Measurements from ENCODE around the gene HNRNPDL. TPM values are rescaled to one million over a fixed set of nuclear protein-coding genes. Genes with fewer than 3 reads are reported as not detected.

HNRNPDL gene
- total and polyA plus RNA-seq, 7 donors, result 145 to 488 (median 362) TPM

- Histone ChIP-seq H3K4me3 (no peak overlapping the region), H3K36me3 (ENCODE audit: insufficient read depth in 1 of 2, low read depth in 1 of 2) (peaks cover 10 to 69% of the 10 kb centered on the region in 2 donors), H3K9me3 (no peaks in the 10 kb centered on the region), H3K4me1 (no peaks in the 10 kb centered on the region), H3K27ac (no peak overlapping the region), H3K27me3 (ENCODE audit: insufficient read depth in 3 of 3, low read length in 2 of 3) (no peaks in the 10 kb centered on the region)
- ATAC-seq (no peak), DNase-seq (no peak)
- TF ChIP-seq, protein P1, sequence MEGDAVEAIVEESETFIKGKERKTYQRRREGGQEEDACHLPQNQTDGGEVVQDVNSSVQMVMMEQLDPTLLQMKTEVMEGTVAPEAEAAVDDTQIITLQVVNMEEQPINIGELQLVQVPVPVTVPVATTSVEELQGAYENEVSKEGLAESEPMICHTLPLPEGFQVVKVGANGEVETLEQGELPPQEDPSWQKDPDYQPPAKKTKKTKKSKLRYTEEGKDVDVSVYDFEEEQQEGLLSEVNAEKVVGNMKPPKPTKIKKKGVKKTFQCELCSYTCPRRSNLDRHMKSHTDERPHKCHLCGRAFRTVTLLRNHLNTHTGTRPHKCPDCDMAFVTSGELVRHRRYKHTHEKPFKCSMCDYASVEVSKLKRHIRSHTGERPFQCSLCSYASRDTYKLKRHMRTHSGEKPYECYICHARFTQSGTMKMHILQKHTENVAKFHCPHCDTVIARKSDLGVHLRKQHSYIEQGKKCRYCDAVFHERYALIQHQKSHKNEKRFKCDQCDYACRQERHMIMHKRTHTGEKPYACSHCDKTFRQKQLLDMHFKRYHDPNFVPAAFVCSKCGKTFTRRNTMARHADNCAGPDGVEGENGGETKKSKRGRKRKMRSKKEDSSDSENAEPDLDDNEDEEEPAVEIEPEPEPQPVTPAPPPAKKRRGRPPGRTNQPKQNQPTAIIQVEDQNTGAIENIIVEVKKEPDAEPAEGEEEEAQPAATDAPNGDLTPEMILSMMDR (IDR thresholded peaks at IDR 0.05), result no peak
- 64 to 77% (median 65%) methylated on average over 13 of the region's 13 CpGs for WGBS, 3 donors
- intact Hi-C loops (cut with DNase I), result no loop called here
Measured at GRCh38 chr4:82450966-82451755, 20.9 kb upstream of the HNRNPDL start.

- Histone ChIP-seq H3K36me3 (ENCODE audit: insufficient read depth in 1 of 2, low read depth in 1 of 2) (peaks cover 6 to 50% of the 10 kb centered on the region in 2 donors), H3K4me3 (no peak overlapping the region), H3K4me1 (no peaks in the 10 kb centered on the region), H3K9me3 (no peaks in the 10 kb centered on the region), H3K27ac (no peak overlapping the region), H3K27me3 (ENCODE audit: insufficient read depth in 3 of 3, low read length in 2 of 3) (no peaks in the 10 kb centered on the region)
- no peak for DNase-seq
- TF ChIP-seq, protein P1 (IDR thresholded peaks at IDR 0.05), result no peak
- intact Hi-C loops (cut with DNase I), result no loop called here
- no peak for ATAC-seq
- 97 to 100% (median 97%) methylated on average over 1 of the region's 1 CpG for WGBS, 3 donors
Measured at GRCh38 chr4:82447886-82448285, 17.6 kb upstream of the HNRNPDL start.

- Histone ChIP-seq H3K36me3 (ENCODE audit: insufficient read depth in 1 of 2, low read depth in 1 of 2) (no peaks in the 10 kb centered on the region), H3K9me3 (no peaks in the 10 kb centered on the region), H3K27me3 (ENCODE audit: insufficient read depth in 3 of 3, low read length in 2 of 3) (no peaks in the 10 kb centered on the region), H3K27ac (no peak overlapping the region), H3K4me1 (no peaks in the 10 kb centered on the region), H3K4me3 (no peak overlapping the region)
- ATAC-seq, result no peak
- intact Hi-C loops (cut with DNase I), result loop anchor here (10.0 kb wide), 1 partner anchor 154 kb away; no protein-coding TSS in a partner anchor
- no peak for DNase-seq
- TF ChIP-seq, protein P1 (IDR thresholded peaks at IDR 0.05), result no peak
- 83 to 90% (median 86%) methylated on average over 2 of the region's 2 CpGs for whole genome bisulfite sequencing, 3 donors
Measured at GRCh38 chr4:82439088-82439487, 8.8 kb upstream of the HNRNPDL start.

DNA sequence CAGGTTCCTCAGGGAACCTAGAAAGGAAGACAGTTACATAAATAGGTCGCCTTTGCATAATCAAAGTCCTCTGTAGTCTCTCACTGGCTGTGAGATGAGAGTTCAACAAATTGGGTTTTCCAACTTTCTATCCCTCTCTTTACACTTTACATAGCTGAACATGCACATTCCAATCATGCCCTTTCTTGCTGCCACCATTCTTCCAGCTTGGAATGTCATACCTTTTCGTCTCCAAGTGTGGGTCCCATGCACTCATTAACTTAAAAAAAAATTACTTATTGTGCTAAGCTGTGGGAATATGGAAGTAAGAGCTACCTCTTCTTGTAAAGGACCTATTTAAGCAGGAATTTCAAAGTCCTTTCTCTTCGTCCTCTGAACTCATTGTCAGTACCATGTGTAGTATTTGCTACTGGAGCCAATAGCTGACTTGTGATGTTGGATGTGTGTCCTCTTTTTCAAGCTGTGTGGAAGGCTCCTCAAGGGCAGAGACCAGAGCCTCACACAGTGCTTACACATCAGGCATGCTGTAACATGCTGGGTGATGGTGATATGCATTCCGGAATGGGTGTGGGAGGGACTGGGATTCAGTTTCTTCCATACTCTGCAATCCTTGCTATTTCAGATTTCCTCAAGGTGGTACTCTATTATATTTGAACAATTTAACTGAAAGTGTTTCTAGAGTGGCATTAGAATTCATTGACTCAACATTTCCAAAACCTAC is 7.2 kb upstream of the HNRNPDL start:
- Histone ChIP-seq H3K4me1 (peaks cover 2% of the 10 kb centered on the region), H3K4me3 (no peak overlapping the region), H3K27ac (no peak overlapping the region), H3K27me3 (ENCODE audit: insufficient read depth in 3 of 3, low read length in 2 of 3) (no peaks in the 10 kb centered on the region), H3K9me3 (no peaks in the 10 kb centered on the region), H3K36me3 (ENCODE audit: insufficient read depth in 1 of 2, low read depth in 1 of 2) (no peaks in the 10 kb centered on the region)
- 80 to 88% (median 87%) methylated on average over 4 of the region's 4 CpGs for WGBS, 3 donors
- no peak for DNase-seq
- TF ChIP-seq, protein P1 (IDR thresholded peaks at IDR 0.05), result no peak
- ATAC-seq, result no peak
- intact Hi-C loops (cut with DNase I), result loop anchor here (10.0 kb wide), 1 partner anchor 153 kb away; no protein-coding TSS in a partner anchor

Data from psoas muscle (tissue), 8 donors.